Measurements from ENCODE around the gene IL1RL1. TPM values are rescaled to one million over a fixed set of nuclear protein-coding genes. Genes with fewer than 3 reads are reported as not detected.

IL1RL1 gene
- total RNA-seq, 1 experiment from 2014 or later: 0.15 TPM

GRCh38 chr2:102387763-102388546, 76.6 kb downstream of the IL1RL1 start:
- no peak overlapping the region for H3K4me3 ChIP-seq (ENCODE audit: low read depth in 2 of 2, low read length in 2 of 2)
- DNase-seq (ENCODE audit: low read depth, low spot score) (no peak), ATAC-seq (no peak)
- ChIA-PET CTCF (no interaction called here), POLR2A (no interaction called here)
- H3K27me3 ChIP-seq (ENCODE audit: control insufficient read depth, insufficient read depth, low read length): no peaks in the 10 kb centered on the region
- H3K9me3 ChIP-seq (ENCODE audit: control insufficient read depth, insufficient read depth, low read depth, low read length): peaks cover 8% of the 10 kb centered on the region
- TF ChIP-seq TCF7L2 (IDR thresholded peaks at IDR 0.05; ENCODE audit: low read depth, low read length) (no peak), POLR2AphosphoS5 (IDR thresholded peaks at IDR 0.05; ENCODE audit: low read depth, low read length) (no peak), CTCF (IDR thresholded peaks at IDR 0.05) (no peak), SIN3A (IDR thresholded peaks at IDR 0.05; ENCODE audit: borderline replicate concordance, insufficient read depth, low read depth, low read length) (no peak)
- TF ChIP-seq, protein P1, sequence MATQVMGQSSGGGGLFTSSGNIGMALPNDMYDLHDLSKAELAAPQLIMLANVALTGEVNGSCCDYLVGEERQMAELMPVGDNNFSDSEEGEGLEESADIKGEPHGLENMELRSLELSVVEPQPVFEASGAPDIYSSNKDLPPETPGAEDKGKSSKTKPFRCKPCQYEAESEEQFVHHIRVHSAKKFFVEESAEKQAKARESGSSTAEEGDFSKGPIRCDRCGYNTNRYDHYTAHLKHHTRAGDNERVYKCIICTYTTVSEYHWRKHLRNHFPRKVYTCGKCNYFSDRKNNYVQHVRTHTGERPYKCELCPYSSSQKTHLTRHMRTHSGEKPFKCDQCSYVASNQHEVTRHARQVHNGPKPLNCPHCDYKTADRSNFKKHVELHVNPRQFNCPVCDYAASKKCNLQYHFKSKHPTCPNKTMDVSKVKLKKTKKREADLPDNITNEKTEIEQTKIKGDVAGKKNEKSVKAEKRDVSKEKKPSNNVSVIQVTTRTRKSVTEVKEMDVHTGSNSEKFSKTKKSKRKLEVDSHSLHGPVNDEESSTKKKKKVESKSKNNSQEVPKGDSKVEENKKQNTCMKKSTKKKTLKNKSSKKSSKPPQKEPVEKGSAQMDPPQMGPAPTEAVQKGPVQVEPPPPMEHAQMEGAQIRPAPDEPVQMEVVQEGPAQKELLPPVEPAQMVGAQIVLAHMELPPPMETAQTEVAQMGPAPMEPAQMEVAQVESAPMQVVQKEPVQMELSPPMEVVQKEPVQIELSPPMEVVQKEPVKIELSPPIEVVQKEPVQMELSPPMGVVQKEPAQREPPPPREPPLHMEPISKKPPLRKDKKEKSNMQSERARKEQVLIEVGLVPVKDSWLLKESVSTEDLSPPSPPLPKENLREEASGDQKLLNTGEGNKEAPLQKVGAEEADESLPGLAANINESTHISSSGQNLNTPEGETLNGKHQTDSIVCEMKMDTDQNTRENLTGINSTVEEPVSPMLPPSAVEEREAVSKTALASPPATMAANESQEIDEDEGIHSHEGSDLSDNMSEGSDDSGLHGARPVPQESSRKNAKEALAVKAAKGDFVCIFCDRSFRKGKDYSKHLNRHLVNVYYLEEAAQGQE (IDR thresholded peaks at IDR 0.05; ENCODE audit: insufficient read depth in 1 of 2, low read depth in 2 of 2, low read length in 1 of 2): no peak
- in situ Hi-C loops (cut with HindIII; ENCODE audit: low pct_unique_long_range_greater_than_20kb, low sequenced_read_pairs) (no loop called here), intact Hi-C loops (cut with micrococcal nuclease; ENCODE audit: unreplicated experiment) (no loop called here)
- BruUV-seq (replicated peaks): no TSS peak
- H3K27ac ChIP-seq (ENCODE audit: low read length): no peak overlapping the region
- no peaks in the 10 kb centered on the region; the same call in 1 of the 2 replicates for H3K36me3 ChIP-seq (ENCODE audit: control insufficient read depth, insufficient read depth, low read length)
- H3K4me1 ChIP-seq (ENCODE audit: control insufficient read depth, insufficient read depth, low read length): no peaks in the 10 kb centered on the region

GRCh38 chr2:102391565-102391964, 80.2 kb downstream of the IL1RL1 start:
- Histone ChIP-seq H3K4me3 (ENCODE audit: low read depth in 2 of 2, low read length in 2 of 2) (no peak overlapping the region), H3K27ac (ENCODE audit: low read length) (no peak overlapping the region), H3K36me3 (ENCODE audit: control insufficient read depth, insufficient read depth, low read length) (no peaks in the 10 kb centered on the region; the same call in 1 of the 2 replicates), H3K9me3 (ENCODE audit: control insufficient read depth, insufficient read depth, low read depth, low read length) (no peaks in the 10 kb centered on the region), H3K27me3 (ENCODE audit: control insufficient read depth, insufficient read depth, low read length) (no peaks in the 10 kb centered on the region; the same call in none of the 2 replicates), H3K4me1 (ENCODE audit: control insufficient read depth, insufficient read depth, low read length) (no peaks in the 10 kb centered on the region)
- ChIA-PET POLR2A (no interaction called here), CTCF (no interaction called here)
- intact Hi-C loops (cut with micrococcal nuclease; ENCODE audit: unreplicated experiment) (no loop called here), in situ Hi-C loops (cut with HindIII; ENCODE audit: low pct_unique_long_range_greater_than_20kb, low sequenced_read_pairs) (no loop called here)
- no peak for ATAC-seq
- DNase-seq (ENCODE audit: low read depth, low spot score): no peak
- BruUV-seq (replicated peaks): no TSS peak
- TF ChIP-seq TCF7L2 (IDR thresholded peaks at IDR 0.05; ENCODE audit: low read depth, low read length) (no peak), SIN3A (IDR thresholded peaks at IDR 0.05; ENCODE audit: borderline replicate concordance, insufficient read depth, low read depth, low read length) (no peak)
- TF ChIP-seq, protein P1 (IDR thresholded peaks at IDR 0.05; ENCODE audit: insufficient read depth in 1 of 2, low read depth in 2 of 2, low read length in 1 of 2): no peak

Data from Panc1 (cell line).